CD4-positive, alpha-beta T cell treated with Interleukin-10 for 1 hour (primary cell): ENCODE data around the gene SLC4A11.

Experiments
- DNase-seq: peaks from one replicate; pipeline ENCODE4 v3.0.0-alpha.2; 2020

The SLC4A11 gene

GRCh38 chr20:3239026-3239866 is at the start of gene SLC4A11:
TSS of gene SLC4A11 (minus strand) at chr20:3239190. CDS start at chr20:3239137, 53 bp downstream.
- DNase-seq, result peak; percentile 31

GRCh38 chr20:3283222-3283820 is 44.3 kb upstream of the SLC4A11 start:
- DNase-seq, result no peak

GRCh38 chr20:3282271-3283221 is 43.6 kb upstream of the SLC4A11 start:
- DNase-seq, result no peak

GRCh38 chr20:3281437-3281836 is 42.4 kb upstream of the SLC4A11 start:
- DNase-seq, result no peak

GRCh38 chr20:3279761-3280160 is 40.8 kb upstream of the SLC4A11 start:
- no peak for DNase-seq

GRCh38 chr20:3277686-3278465 is 38.9 kb upstream of the SLC4A11 start:
- no peak for DNase-seq

GRCh38 chr20:3276680-3277015 is 37.7 kb upstream of the SLC4A11 start:
- DNase-seq, result peak; percentile 5

GRCh38 chr20:3275966-3276679 is 37.1 kb upstream of the SLC4A11 start:
- DNase-seq, result no peak

GRCh38 chr20:3275064-3275935 is 36.3 kb upstream of the SLC4A11 start:
- no peak for DNase-seq

- DNase-seq, result no peak
Observed at GRCh38 chr20:3273371-3273770, 34.4 kb upstream of the SLC4A11 start.

- no peak for DNase-seq
Observed at GRCh38 chr20:3270051-3270450, 31.1 kb upstream of the SLC4A11 start.

- no peak for DNase-seq
Observed at GRCh38 chr20:3262566-3262965, 23.6 kb upstream of the SLC4A11 start.

- no peak for DNase-seq
Observed at GRCh38 chr20:3258429-3258828, 19.4 kb upstream of the SLC4A11 start.

- DNase-seq, result no peak
Observed at GRCh38 chr20:3255728-3256127, 16.7 kb upstream of the SLC4A11 start.

- DNase-seq, result no peak
Observed at GRCh38 chr20:3251806-3252205, 12.8 kb upstream of the SLC4A11 start.

- DNase-seq, result no peak
Observed at GRCh38 chr20:3250091-3250504, 11.1 kb upstream of the SLC4A11 start.

- DNase-seq, result no peak
Observed at GRCh38 chr20:3248993-3249347, 10.0 kb upstream of the SLC4A11 start.

GRCh38 chr20:3248167-3248992 is 9.4 kb upstream of the SLC4A11 start:
- DNase-seq, result peak; percentile 9

GRCh38 chr20:3247638-3248037 is 8.6 kb upstream of the SLC4A11 start:
- no peak for DNase-seq

- DNase-seq, result no peak
Observed at GRCh38 chr20:3246682-3247081, 7.7 kb upstream of the SLC4A11 start.
